HepG2 (cell line): ENCODE data around the gene MTA1. TPM values are rescaled to one million over a fixed set of nuclear protein-coding genes. Genes with fewer than 3 reads are reported as not detected.
A peak's percentile ranks its signal among the peaks of the same experiment; 100 is the strongest.

Experiments
- AKNA ChIP-seq: sonication (generic); formaldehyde crosslinking; IDR thresholded peaks from 2 replicates; pipeline ENCODE4 v1.4.0; 2020; ENCODE audit warnings: missing genetic modification reagents, borderline replicate concordance
- CHCHD3 ChIP-seq: sonication (generic); formaldehyde crosslinking; IDR thresholded peaks from 2 replicates; pipeline ENCODE4 v1.8.0; 2022; ENCODE audit warnings: mild to moderate bottlenecking, missing genetic modification reagents, moderate library complexity
- CREB3 ChIP-seq: sonication (generic); formaldehyde crosslinking; IDR thresholded peaks from 2 replicates; pipeline ENCODE4 v1.5.0; 2020; ENCODE audit warnings: missing genetic modification reagents
- FOXA3 ChIP-seq: IDR thresholded peaks from 2 replicates; pipeline ENCODE4 v1.6.1; 2016; ENCODE audit warnings: missing genetic modification reagents, missing compliant biosample characterization
- HNRNPUL1 ChIP-seq: fragments of 200-400 bp; formaldehyde crosslinking; IDR thresholded peaks from 2 replicates; pipeline ENCODE4 v1.6.1; 2017; ENCODE audit warnings: low read depth, mild to moderate bottlenecking, low read length, moderate library complexity
- PAXIP1 ChIP-seq: sonication (generic); formaldehyde crosslinking; conservative IDR thresholded peaks from 2 replicates; pipeline ENCODE4 v1.4.0; 2020; ENCODE audit warnings: mild to moderate bottlenecking, missing genetic modification reagents, moderate library complexity
- PCBP1 ChIP-seq: fragments of 200-400 bp; formaldehyde crosslinking; IDR thresholded peaks from 2 replicates; pipeline ENCODE4 v1.6.1; 2017; ENCODE audit warnings: mild to moderate bottlenecking, low read depth, low read length, borderline replicate concordance
- RBFOX2 ChIP-seq: fragments of 200-400 bp; formaldehyde crosslinking; IDR thresholded peaks from 2 replicates; pipeline ENCODE4 v1.6.1; 2017; ENCODE audit warnings: low read depth, mild to moderate bottlenecking, low read length
- SALL1 ChIP-seq: sonication (generic); formaldehyde crosslinking; IDR thresholded peaks from 2 replicates; pipeline ENCODE4 v1.8.0; 2022; ENCODE audit warnings: mild to moderate bottlenecking, missing genetic modification reagents
- SSRP1 ChIP-seq: IDR thresholded peaks from 2 replicates; pipeline ENCODE4 v1.6.1; 2016; ENCODE audit warnings: control low read depth
- TBL1XR1 ChIP-seq: fragments of 150-350 bp; IDR thresholded peaks from 2 replicates; pipeline ENCODE4 v1.6.1; 2014; ENCODE audit warnings: borderline replicate concordance, low read length; ENCODE audit not compliant: partially characterized antibody
- ZNF431 ChIP-seq: sonication (generic); formaldehyde crosslinking; IDR thresholded peaks from 2 replicates; pipeline ENCODE4 v1.9.0; 2022; ENCODE audit warnings: missing genetic modification reagents, low read depth, mild to moderate bottlenecking, borderline replicate concordance
- polyA plus RNA-seq, 8 experiments: library from polyadenylated mRNA; depleted of rRNA in 3 of 8; stranded (reverse) in 7 of 8; unstranded in 1 of 8; fragments of >200 nt; fragmentation: Illumina TruSeq in 4 of 8; extraction: Trizol in 4 of 8; gene quantifications; 2 replicates each; pipeline versions ENCODE4 v1.2.1 to v1.2.3, GENCODE V29; 2011 to 2016; ENCODE audit warnings: low read depth in 4 of 8, missing spikeins in 1 of 8, mixed read lengths in 1 of 8; ENCODE audit not compliant: insufficient read depth in 1 of 8
- total RNA-seq, 5 experiments: library from RNA; depleted of rRNA; stranded (reverse); fragments of >200 nt; fragmentation: Illumina TruSeq; extraction: Trizol; gene quantifications; 2 replicates each; pipeline ENCODE4 v1.2.3, GENCODE V29; 2016; ENCODE audit warnings: low read depth in 1 of 5

The MTA1 gene
- total and polyA plus RNA-seq, 2 of the 13 experiments (the other 11 are each of a cell fraction or from before 2014, with no cell fraction given) = 35.2 to 85.8 TPM

- no peak for TF ChIP-seq ZNF431
- TF ChIP-seq AKNA (CRISPR knock-in tag) = no peak
- no peak for TF ChIP-seq TBL1XR1
- no peak for TF ChIP-seq FOXA3
- peak; percentile 81 for TF ChIP-seq RBFOX2
- 0 out of 2 replicates have a peak, but pooled peaks have one; percentile 52 for TF ChIP-seq PCBP1
- TF ChIP-seq HNRNPUL1 = no peak
- no peak for TF ChIP-seq SSRP1 (CRISPR knock-in tag)
- no peak for TF ChIP-seq CREB3 (CRISPR knock-in tag)
- TF ChIP-seq SALL1 (CRISPR knock-in tag) = no peak
- no peak for TF ChIP-seq CHCHD3 (CRISPR knock-in tag)
- no peak for TF ChIP-seq PAXIP1 (CRISPR knock-in tag)
Observed at GRCh38 chr14:105492031-105492970, 72.7 kb downstream of the MTA1 start (continued).
